Measurements from ENCODE around the gene IGFLR1. TPM values are rescaled to one million over a fixed set of nuclear protein-coding genes. Genes with fewer than 3 reads are reported as not detected.

Gene IGFLR1
- total and polyA plus RNA-seq, 2 of the 4 experiments (the other 2 are of a cell fraction): 0.72 to 2.7 TPM

GRCh38 chr19:35767288-35768081 lies 25.2 kb upstream of the IGFLR1 start:
- DNase-seq (no peak), ATAC-seq (ENCODE audit: low read depth) (no peak; the same call in 1 of the 2 replicates)
- POLR2A ChIA-PET (ENCODE audit: unreplicated experiment): no interaction called here
- Histone ChIP-seq H3K4me3 (ENCODE audit: insufficient read depth, low read depth, low read length) (no peak overlapping the region), H3K14ac (replicated peaks; ENCODE audit: low read depth, low read length) (no peak overlapping the region), H3K4me1 (ENCODE audit: control insufficient read depth, insufficient read depth, low read length) (no peaks in the 10 kb centered on the region), H3K9ac (ENCODE audit: low read depth, low read length) (no peak overlapping the region), H4K20me1 (ENCODE audit: insufficient read depth, low read length) (no peaks in the 10 kb centered on the region), H2BK20ac (ENCODE audit: low read depth, low read length) (no peak overlapping the region), H3K4me2 (ENCODE audit: low read depth, low read length) (no peak overlapping the region), H3K9me1 (ENCODE audit: insufficient read depth, low read length) (no peaks in the 10 kb centered on the region), H2AK5ac (ENCODE audit: low read depth, low read length) (no peak overlapping the region), H2BK120ac (ENCODE audit: low read depth, low read length) (no peak overlapping the region), H3K4ac (ENCODE audit: low read depth, low read length) (no peak overlapping the region), H4K5ac (ENCODE audit: low read depth, low read length) (no peak overlapping the region), H3K27ac (ENCODE audit: insufficient read depth, low read length) (no peak overlapping the region), H3K79me1 (ENCODE audit: low read depth in 1 of 2, low read length in 2 of 2) (no peaks in the 10 kb centered on the region), H3K18ac (ENCODE audit: low read depth, low read length) (no peak overlapping the region), H2BK5ac (ENCODE audit: low read depth, low read length, poor library complexity, severe bottlenecking) (no peak overlapping the region), H4K91ac (ENCODE audit: insufficient read depth, low read depth, low read length) (no peak overlapping the region), H2AK9ac (replicated peaks; ENCODE audit: low read depth, low read length, poor library complexity) (no peak overlapping the region), H3K23ac (ENCODE audit: low read depth, low read length) (no peak overlapping the region), H3K56ac (ENCODE audit: extremely low read depth, insufficient read depth, low read length) (no peak overlapping the region), H3K27me3 (ENCODE audit: control insufficient read depth, insufficient read depth, low read length) (no peaks in the 10 kb centered on the region), H4K8ac (ENCODE audit: low read depth in 2 of 2, low read length in 2 of 2) (no peak overlapping the region), H3K9me3 (ENCODE audit: control insufficient read depth, insufficient read depth, low read length) (no peaks in the 10 kb centered on the region), H2BK15ac (ENCODE audit: low read depth, low read length) (no peak overlapping the region), H2AFZ (replicated peaks; ENCODE audit: low read length, poor library complexity) (no peak overlapping the region), H3K36me3 (ENCODE audit: control insufficient read depth, insufficient read depth, low read length) (peaks cover 20% of the 10 kb centered on the region)
- dilution Hi-C loops (cut with HindIII; ENCODE audit: low sequenced_read_pairs, unreplicated experiment): no loop called here
- in situ Hi-C loops (cut with MboI; ENCODE audit: low sequenced_read_pairs): no loop called here
- intact Hi-C loops (cut with micrococcal nuclease): no loop called here
- TF ChIP-seq SMC3 (IDR thresholded peaks at IDR 0.05; ENCODE audit: low read depth, low read length): no peak
- TF ChIP-seq, protein P1, sequence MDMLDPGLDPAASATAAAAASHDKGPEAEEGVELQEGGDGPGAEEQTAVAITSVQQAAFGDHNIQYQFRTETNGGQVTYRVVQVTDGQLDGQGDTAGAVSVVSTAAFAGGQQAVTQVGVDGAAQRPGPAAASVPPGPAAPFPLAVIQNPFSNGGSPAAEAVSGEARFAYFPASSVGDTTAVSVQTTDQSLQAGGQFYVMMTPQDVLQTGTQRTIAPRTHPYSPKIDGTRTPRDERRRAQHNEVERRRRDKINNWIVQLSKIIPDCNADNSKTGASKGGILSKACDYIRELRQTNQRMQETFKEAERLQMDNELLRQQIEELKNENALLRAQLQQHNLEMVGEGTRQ (IDR thresholded peaks at IDR 0.05; ENCODE audit: low read depth, low read length): no peak
- no peak for TF ChIP-seq POLR2A (IDR thresholded peaks at IDR 0.05; ENCODE audit: low read depth, low read length)
- no peak for TF ChIP-seq MXI1 (IDR thresholded peaks at IDR 0.05; ENCODE audit: borderline replicate concordance, low read depth, low read length)
- TF ChIP-seq CHD1 (IDR thresholded peaks at IDR 0.05; ENCODE audit: low read depth, low read length): no peak
- TF ChIP-seq RAD21 (IDR thresholded peaks at IDR 0.05; ENCODE audit: low read length): no peak
- TF ChIP-seq NFE2L2 (IDR thresholded peaks at IDR 0.05; ENCODE audit: low read depth, low read length): no peak
- WGBS, 2 experiments (ENCODE audit: extremely low coverage in 2 of 2, insufficient read length in 1 of 2): 88% methylated on average over 4 of the region's 34 CpGs; no CpG with 5 or more reads in 1 of the 2 experiments
- BruUV-seq (replicated peaks): no TSS peak
- CTCF ChIA-PET: no interaction called here
